ENCODE measurements around the gene TBX1. TPM values are rescaled to one million over a fixed set of nuclear protein-coding genes. Genes with fewer than 3 reads are reported as not detected.

Gene TBX1
- polyA plus RNA-seq, 3 donors: not detected

DNA sequence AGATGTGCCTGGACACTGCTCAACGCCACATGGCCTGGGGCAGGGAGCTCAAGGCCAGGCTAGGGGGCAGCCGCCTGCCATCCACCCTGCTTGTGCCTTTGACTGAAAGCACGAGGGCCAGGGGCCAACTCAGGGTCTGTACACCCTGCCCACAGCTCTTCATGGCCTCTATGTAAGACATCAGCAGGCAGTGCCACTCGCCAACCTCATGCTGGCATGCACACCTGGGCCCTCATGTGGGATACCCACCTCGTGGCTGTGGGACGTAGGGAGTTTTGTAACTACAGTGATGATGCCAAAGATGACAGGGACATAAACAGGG lies 25.6 kb downstream of the TBX1 start:
- Mint-ChIP-seq H3K4me1 (no peaks in the 10 kb centered on the region), H3K9me3 (peaks cover 0 to 7% (median 3%) of the 10 kb centered on the region in 7 donors), H3K36me3 (no peaks in the 10 kb centered on the region), H3K27ac (no peak overlapping the region), H3K4me3 (no peak overlapping the region), H3K27me3 (ENCODE audit: low read depth in 3 of 3) (peaks cover 3 to 7% (median 5%) of the 10 kb centered on the region in 3 donors)
- peaks cover 0 to under 1% of the 10 kb centered on the region in 2 donors for H3K9me3 ChIP-seq (replicated peaks in 1 of 2; ENCODE audit: control insufficient read depth in 1 of 2, insufficient read depth in 1 of 2, low read length in 2 of 2)
- no peaks in the 10 kb centered on the region for H3K4me1 ChIP-seq (ENCODE audit: control insufficient read depth in 1 of 2, insufficient read depth in 2 of 2, low read length in 2 of 2)
- no peaks in the 10 kb centered on the region for H3K36me3 ChIP-seq (replicated peaks in 1 of 2; ENCODE audit: control insufficient read depth in 1 of 2, insufficient read depth in 2 of 2, low read length in 2 of 2)
- TF ChIP-seq, protein P1, sequence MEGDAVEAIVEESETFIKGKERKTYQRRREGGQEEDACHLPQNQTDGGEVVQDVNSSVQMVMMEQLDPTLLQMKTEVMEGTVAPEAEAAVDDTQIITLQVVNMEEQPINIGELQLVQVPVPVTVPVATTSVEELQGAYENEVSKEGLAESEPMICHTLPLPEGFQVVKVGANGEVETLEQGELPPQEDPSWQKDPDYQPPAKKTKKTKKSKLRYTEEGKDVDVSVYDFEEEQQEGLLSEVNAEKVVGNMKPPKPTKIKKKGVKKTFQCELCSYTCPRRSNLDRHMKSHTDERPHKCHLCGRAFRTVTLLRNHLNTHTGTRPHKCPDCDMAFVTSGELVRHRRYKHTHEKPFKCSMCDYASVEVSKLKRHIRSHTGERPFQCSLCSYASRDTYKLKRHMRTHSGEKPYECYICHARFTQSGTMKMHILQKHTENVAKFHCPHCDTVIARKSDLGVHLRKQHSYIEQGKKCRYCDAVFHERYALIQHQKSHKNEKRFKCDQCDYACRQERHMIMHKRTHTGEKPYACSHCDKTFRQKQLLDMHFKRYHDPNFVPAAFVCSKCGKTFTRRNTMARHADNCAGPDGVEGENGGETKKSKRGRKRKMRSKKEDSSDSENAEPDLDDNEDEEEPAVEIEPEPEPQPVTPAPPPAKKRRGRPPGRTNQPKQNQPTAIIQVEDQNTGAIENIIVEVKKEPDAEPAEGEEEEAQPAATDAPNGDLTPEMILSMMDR (IDR thresholded peaks at IDR 0.05): no peak
- no peak overlapping the region for H3K4me2 ChIP-seq (replicated peaks; ENCODE audit: extremely low read depth, low read length, poor library complexity, severe bottlenecking)
- H4K20me1 ChIP-seq (ENCODE audit: insufficient read depth, low read length): no peaks in the 10 kb centered on the region
- no peak overlapping the region for H2AFZ ChIP-seq (ENCODE audit: insufficient read depth, low read depth, low read length, poor library complexity, severe bottlenecking)
- intact Hi-C loops (cut with micrococcal nuclease): no loop called here
- DNase-seq: no peak
- no peaks in the 10 kb centered on the region for H3K79me2 ChIP-seq (ENCODE audit: insufficient read depth, low read length)
- no peak overlapping the region for H3K27ac ChIP-seq (ENCODE audit: low read depth in 1 of 2, low read length in 2 of 2)
- no peak overlapping the region for H3K9ac ChIP-seq (ENCODE audit: insufficient read depth, low read length, poor library complexity, severe bottlenecking)
- WGBS (ENCODE audit: insufficient coverage): 76% methylated on average over 4 of the region's 6 CpGs
- H3K4me3 ChIP-seq (replicated peaks in 1 of 3; ENCODE audit: low read depth in 2 of 3, low read length in 3 of 3): no peak overlapping the region
- no peaks in the 10 kb centered on the region for H3K27me3 ChIP-seq (ENCODE audit: control insufficient read depth in 2 of 2, insufficient read depth in 2 of 2, low read length in 2 of 2)

DNA sequence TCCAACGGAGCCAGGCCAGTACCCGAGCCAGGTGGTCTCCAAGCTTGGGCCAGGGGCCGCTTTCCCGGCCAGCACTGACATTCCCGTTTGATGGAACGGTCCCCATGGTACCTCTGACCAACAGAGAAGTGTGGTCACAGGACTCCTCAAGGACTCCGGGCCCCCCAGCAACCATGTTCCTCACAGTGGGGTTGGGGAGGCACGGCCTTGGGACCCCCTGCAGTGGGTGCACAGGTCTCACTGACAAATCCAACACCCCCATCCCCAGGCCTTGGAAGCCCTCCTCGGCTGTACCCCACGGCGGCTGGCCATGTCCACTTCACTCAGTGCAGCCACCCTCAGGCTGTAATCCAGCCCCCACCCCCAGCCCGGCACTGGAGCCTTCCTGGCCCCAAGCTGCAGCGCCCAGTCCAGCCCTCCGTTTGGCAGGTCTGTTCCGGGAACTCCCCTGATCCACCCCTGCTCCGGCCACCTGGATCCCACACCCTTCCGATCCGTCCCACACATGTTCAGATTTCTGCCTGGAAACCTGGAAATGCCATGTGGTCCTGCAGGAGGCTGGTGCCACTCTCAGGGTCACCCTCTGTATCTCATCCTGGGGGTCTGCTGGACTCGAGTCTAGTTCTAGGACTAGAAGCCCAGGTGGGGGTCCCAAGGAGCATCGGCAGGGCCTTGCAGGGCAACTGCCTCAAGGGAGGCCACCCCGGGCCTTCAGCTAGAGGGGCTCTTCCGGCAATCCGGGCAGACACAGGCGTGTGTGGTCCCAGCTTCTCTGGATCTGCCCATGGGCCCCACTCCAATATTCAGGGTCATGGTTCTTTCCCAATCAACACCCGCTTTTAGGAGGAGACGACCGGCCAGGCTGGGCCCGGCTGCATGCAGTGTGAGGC lies 26.6 kb downstream of the TBX1 start:
- TF ChIP-seq, protein P1 (IDR thresholded peaks at IDR 0.05): no peak
- Histone ChIP-seq H2AFZ (ENCODE audit: insufficient read depth, low read depth, low read length, poor library complexity, severe bottlenecking) (no peak overlapping the region), H4K20me1 (ENCODE audit: insufficient read depth, low read length) (no peaks in the 10 kb centered on the region), H3K79me2 (ENCODE audit: insufficient read depth, low read length) (no peaks in the 10 kb centered on the region), H3K27ac (ENCODE audit: low read depth in 1 of 2, low read length in 2 of 2) (no peak overlapping the region), H3K9me3 (replicated peaks in 1 of 2; ENCODE audit: control insufficient read depth in 1 of 2, insufficient read depth in 1 of 2, low read length in 2 of 2) (peaks cover 0 to 7% of the 10 kb centered on the region in 2 donors), H3K4me1 (ENCODE audit: control insufficient read depth in 1 of 2, insufficient read depth in 2 of 2, low read length in 2 of 2) (no peaks in the 10 kb centered on the region), H3K27me3 (ENCODE audit: control insufficient read depth in 2 of 2, insufficient read depth in 2 of 2, low read length in 2 of 2) (no peaks in the 10 kb centered on the region), H3K9ac (ENCODE audit: insufficient read depth, low read length, poor library complexity, severe bottlenecking) (no peak overlapping the region), H3K4me2 (replicated peaks; ENCODE audit: extremely low read depth, low read length, poor library complexity, severe bottlenecking) (no peak overlapping the region), H3K4me3 (replicated peaks in 1 of 3; ENCODE audit: low read depth in 2 of 3, low read length in 3 of 3) (no peak overlapping the region), H3K36me3 (replicated peaks in 1 of 2; ENCODE audit: control insufficient read depth in 1 of 2, insufficient read depth in 2 of 2, low read length in 2 of 2) (no peaks in the 10 kb centered on the region)
- no peaks in the 10 kb centered on the region for H3K4me1 Mint-ChIP-seq
- no peak overlapping the region for H3K4me3 Mint-ChIP-seq
- no peak for DNase-seq
- H3K9me3 Mint-ChIP-seq: peaks cover 0 to 14% (median 8%) of the 10 kb centered on the region in 7 donors
- intact Hi-C loops (cut with micrococcal nuclease): no loop called here
- WGBS (ENCODE audit: insufficient coverage): 95% methylated on average over 25 of the region's 28 CpGs
- no peaks in the 10 kb centered on the region for H3K36me3 Mint-ChIP-seq
- H3K27ac Mint-ChIP-seq: peak overlapping the region in 2 of 7 donors; percentile 2 to 69
- peaks cover 2 to 7% (median 3%) of the 10 kb centered on the region in 3 donors for H3K27me3 Mint-ChIP-seq (ENCODE audit: low read depth in 3 of 3)

All from CD14-positive monocyte (primary cell).